NOMO-1 treated with DMSO at 0.1 percent for 48 hours (cell line): ENCODE measurements around the gene SNX32.

ENCODE experiments used
- DNase-seq: peaks from one replicate; lab custom pipeline; 2025; ENCODE audit not compliant: unreplicated experiment; lab: John Stamatoyannopoulos, UW

SNX32 gene

GRCh38 chr11:65865550-65866172 is 31.9 kb downstream of the SNX32 start:
- DNase-seq: no peak

- no peak for DNase-seq
Measured at GRCh38 chr11:65866509-65867283, 32.9 kb downstream of the SNX32 start.

- no peak for DNase-seq
Measured at GRCh38 chr11:65867284-65868071, 33.7 kb downstream of the SNX32 start.

GRCh38 chr11:65868076-65868667 is 34.4 kb downstream of the SNX32 start:
- DNase-seq: no peak

GRCh38 chr11:65868907-65869306 is 35.1 kb downstream of the SNX32 start:
- no peak for DNase-seq

- no peak for DNase-seq
Measured at GRCh38 chr11:65869643-65870306, 36.0 kb downstream of the SNX32 start.

- no peak for DNase-seq
Measured at GRCh38 chr11:65870307-65870658, 36.5 kb downstream of the SNX32 start.

GRCh38 chr11:65870706-65871681 is 37.2 kb downstream of the SNX32 start:
- DNase-seq: no peak

GRCh38 chr11:65871811-65872548 is 38.2 kb downstream of the SNX32 start:
- DNase-seq: no peak

- no peak for DNase-seq
Measured at GRCh38 chr11:65872586-65873317, 39.0 kb downstream of the SNX32 start, which contains the start of gene EFEMP2. TSS of gene EFEMP2 (minus strand) at chr11:65872800. CDS start at chr11:65872354, 446 bp downstream.

- DNase-seq: peak; percentile 83
Measured at GRCh38 chr11:65873318-65874156, 39.8 kb downstream of the SNX32 start.

GRCh38 chr11:65879617-65880016 is 45.9 kb downstream of the SNX32 start, which contains the start of gene CTSW:
TSS of gene CTSW (plus strand) at chr11:65879837. CDS start at chr11:65879855, 18 bp downstream.
- DNase-seq: no peak

- DNase-seq: no peak
Measured at GRCh38 chr11:65880027-65880426, 46.3 kb downstream of the SNX32 start.

GRCh38 chr11:65880844-65881421 is 47.2 kb downstream of the SNX32 start:
- no peak for DNase-seq

- no peak for DNase-seq
Measured at GRCh38 chr11:65882120-65883057, 48.6 kb downstream of the SNX32 start.
